ENCODE results near the gene MAP6D1. TPM values are rescaled to one million over a fixed set of nuclear protein-coding genes. Genes with fewer than 3 reads are reported as not detected.

Gene MAP6D1
- total RNA-seq, 1 experiment from 2014 or later, result 7.1 TPM

DNA sequence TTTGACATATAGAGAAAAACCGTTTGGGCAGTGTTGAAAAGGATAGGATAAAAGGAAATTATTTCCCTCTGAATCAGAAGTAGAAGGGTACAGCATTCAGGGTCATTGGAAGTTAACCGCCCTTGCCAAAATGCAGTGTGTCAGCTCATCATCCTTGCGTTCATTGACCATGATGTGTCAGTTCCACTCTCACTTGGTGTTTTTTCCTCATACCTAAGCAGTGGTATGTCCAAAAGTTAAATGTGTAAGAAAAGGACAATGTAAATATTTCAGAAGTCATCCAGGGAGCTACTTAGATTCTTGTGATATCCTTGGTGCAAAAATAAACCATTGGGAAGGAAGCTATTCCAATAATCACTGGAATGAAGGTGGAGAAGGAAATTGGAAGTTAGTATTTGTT, 50.7 kb downstream of the MAP6D1 start:
- H3K27me3 ChIP-seq (ENCODE audit: insufficient read depth, low read length), result no peaks in the 10 kb centered on the region
- no peak overlapping the region for H3K23ac ChIP-seq (ENCODE audit: insufficient read length, low read depth, low read length)
- H2AFZ ChIP-seq (ENCODE audit: low read length), result no peak overlapping the region
- H3K79me2 ChIP-seq (ENCODE audit: insufficient read depth, low read length), result no peaks in the 10 kb centered on the region
- no peak overlapping the region for H3K18ac ChIP-seq (ENCODE audit: insufficient read length, low read depth, low read length)
- TF ChIP-seq, protein P1, sequence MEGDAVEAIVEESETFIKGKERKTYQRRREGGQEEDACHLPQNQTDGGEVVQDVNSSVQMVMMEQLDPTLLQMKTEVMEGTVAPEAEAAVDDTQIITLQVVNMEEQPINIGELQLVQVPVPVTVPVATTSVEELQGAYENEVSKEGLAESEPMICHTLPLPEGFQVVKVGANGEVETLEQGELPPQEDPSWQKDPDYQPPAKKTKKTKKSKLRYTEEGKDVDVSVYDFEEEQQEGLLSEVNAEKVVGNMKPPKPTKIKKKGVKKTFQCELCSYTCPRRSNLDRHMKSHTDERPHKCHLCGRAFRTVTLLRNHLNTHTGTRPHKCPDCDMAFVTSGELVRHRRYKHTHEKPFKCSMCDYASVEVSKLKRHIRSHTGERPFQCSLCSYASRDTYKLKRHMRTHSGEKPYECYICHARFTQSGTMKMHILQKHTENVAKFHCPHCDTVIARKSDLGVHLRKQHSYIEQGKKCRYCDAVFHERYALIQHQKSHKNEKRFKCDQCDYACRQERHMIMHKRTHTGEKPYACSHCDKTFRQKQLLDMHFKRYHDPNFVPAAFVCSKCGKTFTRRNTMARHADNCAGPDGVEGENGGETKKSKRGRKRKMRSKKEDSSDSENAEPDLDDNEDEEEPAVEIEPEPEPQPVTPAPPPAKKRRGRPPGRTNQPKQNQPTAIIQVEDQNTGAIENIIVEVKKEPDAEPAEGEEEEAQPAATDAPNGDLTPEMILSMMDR (conservative IDR thresholded peaks at IDR 0.05), result no peak
- H3K27ac ChIP-seq (ENCODE audit: insufficient read length, low read depth, low read length), result no peak overlapping the region
- no peak overlapping the region for H4K91ac ChIP-seq (ENCODE audit: insufficient read length, low read depth, low read length)
- peaks cover 55 to 85% (median 74%) of the 10 kb centered on the region in 3 experiments for H3K36me3 Mint-ChIP-seq (ENCODE audit: insufficient read depth in 1 of 3, low read depth in 3 of 3)
- no peak overlapping the region for H2BK15ac ChIP-seq (ENCODE audit: low read depth, low read length)
- H3K79me1 ChIP-seq (ENCODE audit: insufficient read depth, low read depth, low read length, poor library complexity, severe bottlenecking), result no peaks in the 10 kb centered on the region
- H3K9me3 ChIP-seq (ENCODE audit: control insufficient read depth, low read depth, low read length), result no peaks in the 10 kb centered on the region
- H3K9me3 Mint-ChIP-seq, result peaks cover 0 to 5% of the 10 kb centered on the region in 2 experiments; a peak in 2 of 5 replicates
- no CpG with 5 or more reads among the region's 3 CpGs for WGBS (ENCODE audit: extremely low coverage, insufficient read length, low lambda C conversion rate)
- H3K4me1 ChIP-seq (ENCODE audit: insufficient read depth, low read length), result no peaks in the 10 kb centered on the region
- H3K23me2 ChIP-seq (ENCODE audit: insufficient read length, low read depth, low read length, poor library complexity, severe bottlenecking), result no peaks in the 10 kb centered on the region
- H4K8ac ChIP-seq (replicated peaks; ENCODE audit: insufficient read length, low read depth, low read length), result no peak overlapping the region
- no peaks in the 10 kb centered on the region for H4K20me1 ChIP-seq (ENCODE audit: control insufficient read depth, insufficient read depth, insufficient read length)
- DNase-seq, result no peak
- no peak overlapping the region for H2BK20ac ChIP-seq (ENCODE audit: low read depth, low read length, poor library complexity, severe bottlenecking)
- no peak overlapping the region for H2BK5ac ChIP-seq (ENCODE audit: insufficient read length, low read length)
- no peak overlapping the region for H3K9ac ChIP-seq (ENCODE audit: extremely low read depth, insufficient read length, low read length)
- H3K4me1 Mint-ChIP-seq, result no peaks in the 10 kb centered on the region
- no peak overlapping the region for H3K14ac ChIP-seq (ENCODE audit: insufficient read depth, low read length)
- H2BK12ac ChIP-seq (ENCODE audit: insufficient read length, low read depth, low read length), result no peak overlapping the region
- no peak overlapping the region for H3K4me2 ChIP-seq (ENCODE audit: insufficient read depth, insufficient read length, low read length)
- H2BK120ac ChIP-seq (ENCODE audit: low read depth, low read length, poor library complexity, severe bottlenecking), result no peak overlapping the region
- H3T11ph ChIP-seq (ENCODE audit: low read length), result no peak overlapping the region
- no peak overlapping the region for H3K56ac ChIP-seq (ENCODE audit: insufficient read length, low read depth, low read length)
- no peak overlapping the region for H4K5ac ChIP-seq (ENCODE audit: insufficient read length, low read depth, low read length)
- H2AK5ac ChIP-seq (ENCODE audit: insufficient read length, low read length), result no peak overlapping the region
- no peaks in the 10 kb centered on the region for H3K27me3 Mint-ChIP-seq (ENCODE audit: low read depth)
- no peak overlapping the region for H3K4ac ChIP-seq (ENCODE audit: low read depth, low read length)
- no peak overlapping the region for H3K4me3 Mint-ChIP-seq
- H3K27ac Mint-ChIP-seq, result no peak overlapping the region

All from H9 (cell line).